GM12878 (cell line): ENCODE results near the gene VPS16. TPM values are rescaled to one million over a fixed set of nuclear protein-coding genes. Genes with fewer than 3 reads are reported as not detected.

Source experiments
- BCLAF1 ChIP-seq: fragments of 450-650 bp; IDR thresholded peaks from 2 replicates; pipeline ENCODE4 v1.6.1; 2017; ENCODE audit warnings: antibody characterized with exemption, mild to moderate bottlenecking, moderate library complexity
- BMI1 ChIP-seq: fragments of 450-650 bp; IDR thresholded peaks from 2 replicates; pipeline ENCODE4 v1.6.1; 2016; ENCODE audit warnings: mild to moderate bottlenecking, moderate library complexity, borderline replicate concordance
- BRCA1 ChIP-seq: IDR thresholded peaks from 2 replicates; pipeline ENCODE4 v1.6.1; 2011; ENCODE audit warnings: low read depth, low read length, improper control_type of control experiment
- ELK1 ChIP-seq: IDR thresholded peaks from 2 replicates; pipeline ENCODE4 v1.6.1; 2012; ENCODE audit warnings: low read depth, low read length, improper control_type of control experiment
- ESRRA ChIP-seq: IDR thresholded peaks from 2 replicates; pipeline ENCODE4 v1.6.1; 2012; ENCODE audit warnings: mild to moderate bottlenecking, low read length, improper control_type of control experiment
- GABPA ChIP-seq: IDR thresholded peaks from 2 replicates; pipeline ENCODE4 v1.6.1; 2014; ENCODE audit warnings: antibody characterized with exemption, low read depth, mild to moderate bottlenecking, inconsistent platforms
- HDAC6 ChIP-seq: fragments of 200-600 bp; sonication (generic); IDR thresholded peaks from one replicate; pipeline ENCODE4 v1.8.0; 2017; ENCODE audit warnings: antibody characterized with exemption; ENCODE audit not compliant: unreplicated experiment
- HDGF ChIP-seq: fragments of 450-650 bp; IDR thresholded peaks from 2 replicates; pipeline ENCODE4 v1.6.1; 2016; ENCODE audit warnings: antibody characterized with exemption
- IRF3 ChIP-seq: fragments of 450-650 bp; IDR thresholded peaks from 2 replicates; pipeline ENCODE4 v1.6.1; 2014; ENCODE audit warnings: mild to moderate bottlenecking
- JUND ChIP-seq: IDR thresholded peaks from 2 replicates; pipeline ENCODE4 v1.6.1; 2012; ENCODE audit warnings: low read depth, mild to moderate bottlenecking, low read length, improper control_type of control experiment, moderate library complexity
- KLF5 ChIP-seq: fragments of 450-650 bp; IDR thresholded peaks from 2 replicates; pipeline ENCODE4 v1.6.1; 2014; ENCODE audit warnings: mild to moderate bottlenecking; ENCODE audit not compliant: partially characterized antibody
- MYC ChIP-seq: IDR thresholded peaks from 2 replicates; pipeline ENCODE4 v1.6.1; 2011; ENCODE audit warnings: mild to moderate bottlenecking, low read length, moderate library complexity, inconsistent platforms; ENCODE audit not compliant: insufficient read depth, insufficient replicate concordance, insufficient read length, severe bottlenecking
- NFYA ChIP-seq: IDR thresholded peaks from 2 replicates; pipeline ENCODE4 v1.6.1; 2011; ENCODE audit warnings: low read depth, mild to moderate bottlenecking, low read length, improper control_type of control experiment, borderline replicate concordance
- NR2C2 ChIP-seq: IDR thresholded peaks from 2 replicates; pipeline ENCODE4 v1.6.1; 2011; ENCODE audit warnings: borderline replicate concordance, low read depth; ENCODE audit not compliant: control insufficient read depth, insufficient read length
- POU2F2 ChIP-seq: IDR thresholded peaks from 3 replicates; pipeline ENCODE4 v1.6.1; 2011; ENCODE audit warnings: low read depth, mild to moderate bottlenecking, low read length, borderline replicate concordance
- RELB ChIP-seq: fragments of 450-650 bp; IDR thresholded peaks from 2 replicates; pipeline ENCODE4 v1.6.1; 2017; ENCODE audit warnings: low read depth, mild to moderate bottlenecking, moderate library complexity
- SMAD5 ChIP-seq: IDR thresholded peaks from 2 replicates; pipeline ENCODE4 v1.6.1; 2016; ENCODE audit warnings: antibody characterized with exemption, low read depth
- SUPT20H ChIP-seq: IDR thresholded peaks from 2 replicates; pipeline ENCODE4 v1.6.1; 2011; ENCODE audit warnings: low read depth, mild to moderate bottlenecking, low read length, moderate library complexity, borderline replicate concordance; ENCODE audit not compliant: control insufficient read depth
- TCF3 ChIP-seq: IDR thresholded peaks from 2 replicates; pipeline ENCODE4 v1.6.1; 2012; ENCODE audit warnings: low read depth, mild to moderate bottlenecking, low read length, borderline replicate concordance; ENCODE audit not compliant: insufficient read depth
- YY1 ChIP-seq: IDR thresholded peaks from 2 replicates; pipeline ENCODE4 v1.6.1; 2011; ENCODE audit warnings: low read depth, mild to moderate bottlenecking, low read length
- ZNF207 ChIP-seq: fragments of 450-650 bp; IDR thresholded peaks from 2 replicates; pipeline ENCODE4 v1.6.1; 2014; ENCODE audit warnings: antibody characterized with exemption, mild to moderate bottlenecking, borderline replicate concordance
- polyA plus RNA-seq, 11 experiments: library from polyadenylated mRNA; depleted of rRNA in 4 of 11; unstranded in 6 of 11; stranded (reverse) in 5 of 11; fragments of >200 nt; fragmentation: Nextera tagmentation in 4 of 11; fragmentation: Illumina TruSeq in 1 of 11; extraction: Ambion mirVana in 4 of 11; extraction: Trizol in 1 of 11; gene quantifications; 1 replicate in 1 of 11; 2 replicates in 10 of 11; pipeline versions ENCODE4 v1.2.1 to v1.2.3, GENCODE V29; 2011 to 2016; ENCODE audit warnings: inconsistent platforms in 2 of 11, missing spikeins in 2 of 11, low read depth in 1 of 11
- total RNA-seq, 4 experiments: library from RNA; depleted of rRNA in 3 of 4; stranded (reverse); fragments of >200 nt in 3 of 4; fragmentation: Illumina TruSeq in 1 of 4; extraction: Trizol in 1 of 4; gene quantifications; 2 replicates each; pipeline versions ENCODE4 v1.2.1 to v1.2.3, GENCODE V29; 2013 to 2021

The VPS16 gene
- total and polyA plus RNA-seq, 10 of the 15 experiments (the other 5 are each of a cell fraction or from before 2014, with no cell fraction given) = 8.4 to 37.5 (median 26.4) TPM

- peak; percentile 84 for TF ChIP-seq ELK1
- TF ChIP-seq POU2F2 = 0 out of 3 replicates have a peak, but pooled peaks have one; percentile 16
- TF ChIP-seq NFYA = no peak
- no peak for TF ChIP-seq IRF3
- TF ChIP-seq SUPT20H = no peak
- TF ChIP-seq KLF5 = peak; percentile 88
- TF ChIP-seq HDGF = no peak
- TF ChIP-seq YY1 = peak; percentile 100
- no peak for TF ChIP-seq HDAC6
- no peak for TF ChIP-seq JUND
- no peak for TF ChIP-seq NR2C2
- TF ChIP-seq RELB = no peak
- peak; percentile 92 for TF ChIP-seq GABPA
- TF ChIP-seq ESRRA = no peak
- peak; percentile 81 for TF ChIP-seq TCF3
- TF ChIP-seq SMAD5 = 0 out of 2 replicates have a peak, but pooled peaks have one; percentile 22
- no peak for TF ChIP-seq BMI1
- TF ChIP-seq MYC = peak; percentile 23
- no peak for TF ChIP-seq BCLAF1
- TF ChIP-seq BRCA1 = no peak
- TF ChIP-seq ZNF207 = peak; percentile 82; the same call in 1 of the 2 replicates
These were observed at the start of gene VPS16, which contains the start of gene PCED1A (continued) for GRCh38 chr20:2840138-2840966.
